Caki2 (cell line): ENCODE data around the gene LRRC1. TPM values are rescaled to one million over a fixed set of nuclear protein-coding genes. Genes with fewer than 3 reads are reported as not detected.

ENCODE experiments used
- DNase-seq: peaks from one replicate; pipeline ENCODE4 v3.0.0-alpha.2; 2015; ENCODE audit warnings: low read depth
- in situ Hi-C: cut with HindIII; loops from 2 replicates; pipeline ENCODE4 v1.10.0; 2016; ENCODE audit warnings: low sequenced_read_pairs, low pct_unique_long_range_greater_than_20kb, mixed read lengths
- total RNA-seq: library from RNA; depleted of rRNA; stranded (reverse); fragments of >200 nt; shearing (Covaris generic); gene quantifications from 2 replicates; pipeline ENCODE4 v1.2.3, GENCODE V29; 2014; ENCODE audit warnings: low replicate concordance

Gene LRRC1
- total RNA-seq, 1 experiment from 2014 or later: 10.3 TPM

GRCh38 chr6:53808302-53808881 lies 13.6 kb downstream of the LRRC1 start:
- in situ Hi-C loops: no loop called here
- no peak for DNase-seq

DNA sequence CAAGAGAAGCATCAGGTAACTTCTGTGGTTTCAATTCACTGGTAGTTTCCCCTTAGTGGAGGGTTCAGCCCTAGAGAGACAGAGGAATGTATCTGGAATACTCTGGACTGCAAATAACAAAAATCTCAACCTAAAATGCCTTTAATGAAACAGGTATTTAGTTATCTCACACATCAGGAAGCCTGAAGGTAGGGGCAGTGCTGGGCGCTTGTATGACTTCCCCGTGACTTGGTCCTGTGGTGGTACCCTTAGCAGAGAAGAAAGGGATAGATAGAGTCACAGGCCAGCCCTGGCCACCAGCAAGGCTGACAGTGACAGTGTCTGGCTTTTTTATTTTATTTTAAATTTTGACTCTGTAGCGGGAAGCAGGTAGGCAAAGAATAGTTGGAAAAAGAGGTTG lies 14.9 kb downstream of the LRRC1 start:
- DNase-seq: no peak
- in situ Hi-C loops: no loop called here

- DNase-seq: peak; percentile 54
Observed at GRCh38 chr6:53811082-53811481, 16.3 kb downstream of the LRRC1 start.

GRCh38 chr6:53811746-53812145 lies 16.9 kb downstream of the LRRC1 start:
- no peak for DNase-seq
- in situ Hi-C loops: no loop called here

More at GRCh38 chr6:53811082-53811481, 16.3 kb downstream of the LRRC1 start:
- in situ Hi-C loops: no loop called here

DNA sequence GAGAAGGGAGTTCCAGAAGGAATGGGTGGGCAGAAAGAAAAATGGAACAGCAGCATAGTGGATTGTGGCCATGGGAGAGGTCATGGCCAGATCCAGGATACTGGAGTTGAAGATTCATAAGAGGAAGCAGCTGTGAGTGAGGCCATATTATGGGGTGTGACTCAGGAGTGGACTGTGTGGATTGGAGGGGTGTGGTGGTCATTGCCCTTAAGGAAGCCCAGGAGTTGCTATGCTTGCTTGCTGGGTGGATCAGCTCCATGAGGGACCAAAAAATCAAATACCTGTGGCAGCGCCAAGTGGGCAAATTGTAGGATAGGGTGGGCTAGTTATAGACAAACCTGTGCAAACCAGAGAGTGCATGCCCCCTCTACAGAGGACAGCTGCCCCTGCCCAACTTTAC lies 18.3 kb downstream of the LRRC1 start:
- in situ Hi-C loops: no loop called here
- no peak for DNase-seq

- no peak for DNase-seq
- in situ Hi-C loops: no loop called here
Observed at GRCh38 chr6:53813801-53814200, 19.0 kb downstream of the LRRC1 start.

- no peak for DNase-seq
- in situ Hi-C loops: no loop called here
Observed at GRCh38 chr6:53814353-53814752, 19.5 kb downstream of the LRRC1 start.

DNA sequence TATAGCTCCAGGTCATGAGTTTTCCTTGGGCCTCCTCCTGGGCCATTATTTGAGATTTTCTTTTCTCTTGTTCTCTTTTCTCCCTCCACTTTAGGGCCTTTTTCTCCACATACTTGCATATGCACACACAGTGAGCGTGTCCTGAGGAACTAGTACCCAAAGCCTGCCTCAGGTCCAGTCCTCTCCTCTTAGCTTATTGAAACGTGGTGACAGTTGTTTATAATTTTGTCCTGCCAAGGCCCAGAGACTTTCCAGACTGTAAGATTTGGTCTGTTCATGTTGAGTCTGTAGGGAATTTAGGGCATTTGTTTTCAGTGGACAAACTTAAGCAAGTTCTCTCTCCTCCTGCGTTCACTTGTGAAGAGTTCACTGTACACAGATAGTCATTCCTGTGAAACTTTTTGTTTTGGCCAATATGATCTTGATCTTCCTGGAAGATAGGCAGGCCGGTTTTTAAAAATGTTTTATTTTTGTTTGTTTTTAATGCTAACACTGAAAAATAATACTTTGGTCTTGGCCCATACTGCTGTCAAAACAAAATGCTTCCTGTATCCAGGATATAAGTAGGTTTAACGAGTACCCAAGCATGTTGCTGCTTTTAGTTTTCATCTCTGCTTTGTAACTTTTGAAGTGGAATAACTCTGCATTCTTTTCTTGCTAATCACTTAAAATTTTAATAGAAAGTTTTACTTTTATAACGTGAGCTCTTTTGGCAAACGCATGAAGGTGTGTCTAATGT lies 20.7 kb downstream of the LRRC1 start:
- in situ Hi-C loops: no loop called here
- DNase-seq: no peak

DNA sequence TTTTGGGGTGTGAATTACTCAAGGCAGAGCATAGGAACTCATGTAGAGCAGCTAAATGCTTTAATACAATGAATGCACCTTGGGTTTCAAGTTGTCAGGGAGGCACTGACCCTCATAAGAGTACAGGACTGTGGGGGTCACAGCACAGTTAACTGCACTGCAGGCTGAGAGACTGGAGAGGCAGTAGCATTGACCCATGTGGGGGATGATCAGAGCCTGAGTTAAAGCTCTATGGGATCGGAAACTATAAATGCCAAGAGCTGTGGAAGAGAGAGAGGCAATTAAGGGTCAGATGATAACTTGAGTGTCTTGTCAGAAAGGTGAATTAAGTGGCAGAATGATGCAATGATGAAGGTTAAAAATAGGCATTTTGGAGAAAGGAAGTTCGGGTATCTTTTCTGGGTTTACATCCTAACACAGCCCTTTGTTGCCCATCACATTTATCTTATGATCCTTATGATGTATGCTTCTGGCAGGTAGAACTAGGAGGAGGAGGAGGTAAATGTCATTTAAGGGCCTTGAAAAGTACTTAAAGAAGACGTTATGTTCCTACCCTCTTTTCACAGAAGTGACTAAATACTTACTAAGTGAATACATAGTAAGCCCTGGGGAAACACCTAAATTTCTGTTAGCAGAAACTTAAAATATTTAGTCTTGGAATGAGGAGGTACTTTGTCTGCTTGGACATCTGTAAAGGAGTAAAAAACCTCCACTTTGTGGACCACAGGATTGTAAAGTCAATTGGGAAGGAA lies 24.2 kb downstream of the LRRC1 start:
- in situ Hi-C loops: no loop called here
- no peak for DNase-seq

DNA sequence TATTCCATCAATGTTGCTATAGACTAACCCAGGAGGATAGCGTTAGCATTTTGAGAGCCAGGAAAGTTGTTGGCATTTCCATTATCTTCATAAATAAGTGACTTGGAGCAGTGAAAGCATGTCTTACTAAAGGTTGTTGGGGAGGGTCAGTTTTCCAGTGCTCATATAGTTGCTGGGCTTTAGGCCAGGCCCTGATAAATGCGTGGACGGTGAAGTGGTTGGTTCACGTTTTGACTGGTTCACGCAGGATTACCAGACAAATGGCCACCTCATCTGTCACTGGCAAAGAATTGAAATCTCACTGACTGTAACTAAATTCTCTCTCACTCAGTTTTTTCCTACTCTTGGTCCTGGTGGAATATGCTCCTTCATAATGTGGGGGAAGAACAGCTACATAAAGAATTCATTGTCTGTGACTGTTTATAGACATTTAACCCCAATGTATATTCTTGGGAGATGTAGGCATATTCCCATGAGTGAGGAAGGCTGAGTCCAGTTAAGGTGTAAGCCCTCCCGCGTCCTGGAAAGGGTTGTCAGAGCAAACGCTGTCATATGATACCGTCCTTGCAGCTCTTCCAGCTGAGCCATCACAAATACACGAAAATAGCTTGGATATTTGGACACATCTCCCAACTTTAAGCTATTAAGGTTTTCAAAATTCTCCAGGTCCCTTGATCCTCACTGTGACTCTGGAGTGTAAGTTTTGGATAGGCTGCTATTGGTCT lies 27.8 kb downstream of the LRRC1 start:
- in situ Hi-C loops: no loop called here
- DNase-seq: no peak

GRCh38 chr6:53824714-53825113 lies 29.9 kb downstream of the LRRC1 start:
- no peak for DNase-seq
- in situ Hi-C loops: no loop called here

DNA sequence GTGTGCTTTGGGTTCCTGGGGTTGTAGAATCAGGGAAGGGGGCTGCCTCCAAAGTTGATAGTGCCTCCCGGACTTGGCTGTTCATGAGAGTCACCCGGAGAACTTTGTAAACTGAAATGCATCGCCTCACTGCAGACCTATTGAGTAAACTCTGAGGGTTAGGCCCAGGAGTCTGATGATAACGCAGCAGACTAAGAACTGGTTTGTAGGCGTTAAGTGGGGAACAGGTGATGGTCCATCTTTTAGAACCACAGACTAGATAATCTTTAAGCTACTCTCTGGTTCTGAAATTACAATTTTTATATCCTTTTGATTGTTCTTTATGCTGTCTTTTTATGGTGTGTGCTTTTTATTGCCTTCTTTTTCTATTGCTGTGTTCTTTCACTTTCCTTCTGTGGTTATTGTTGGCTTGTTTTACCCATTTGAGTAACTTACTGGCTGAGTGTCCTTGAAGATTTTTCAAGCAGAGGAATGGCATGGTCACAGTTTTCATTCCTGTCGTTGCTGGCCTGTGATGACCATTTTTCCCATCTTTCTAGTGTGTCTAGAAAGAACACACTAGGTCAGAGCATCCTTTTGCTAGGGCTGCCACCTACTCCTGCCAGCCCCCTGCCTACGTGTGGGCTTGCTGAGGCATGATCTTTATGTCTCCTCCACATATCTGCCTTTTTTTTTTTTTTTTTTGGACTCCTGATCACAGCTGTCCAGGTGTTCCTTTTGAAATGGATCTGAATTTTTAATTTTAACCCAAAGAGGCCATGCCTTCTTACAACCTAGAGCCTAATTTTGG lies 30.9 kb downstream of the LRRC1 start:
- in situ Hi-C loops: no loop called here
- no peak for DNase-seq

DNA sequence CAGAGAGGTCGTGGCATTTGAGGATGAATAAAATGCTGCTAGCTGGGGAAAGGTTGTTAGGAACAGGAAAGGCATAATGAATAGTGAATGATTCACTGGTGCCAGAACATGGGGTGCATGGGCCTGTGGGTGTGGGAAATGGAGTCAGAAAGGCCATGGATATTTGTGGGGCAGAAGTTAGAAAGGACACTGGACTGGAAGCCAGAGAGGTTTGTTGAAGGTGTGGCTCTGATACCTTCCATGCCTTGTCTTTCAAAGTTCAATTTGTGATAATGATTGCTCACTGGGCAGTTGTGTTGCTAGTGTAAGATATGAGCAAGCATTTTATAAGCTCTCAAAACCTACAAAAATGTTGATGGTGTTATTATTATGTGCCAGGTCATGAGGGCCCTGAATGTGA lies 32.7 kb downstream of the LRRC1 start:
- no peak for DNase-seq
- in situ Hi-C loops: no loop called here

GRCh38 chr6:53828215-53828614 lies 33.4 kb downstream of the LRRC1 start:
- in situ Hi-C loops: no loop called here

GRCh38 chr6:53828966-53829697 lies 34.3 kb downstream of the LRRC1 start:
- DNase-seq: no peak
- in situ Hi-C loops: no loop called here

More at GRCh38 chr6:53828215-53828614, 33.4 kb downstream of the LRRC1 start:
- DNase-seq: no peak

GRCh38 chr6:53829698-53830221 lies 35.0 kb downstream of the LRRC1 start:
- DNase-seq: no peak
- in situ Hi-C loops: no loop called here

- no peak for DNase-seq
- in situ Hi-C loops: no loop called here
Observed at GRCh38 chr6:53830366-53830765, 35.6 kb downstream of the LRRC1 start.
